K562 (cell line): ENCODE data around the gene NT5DC2. TPM values are rescaled to one million over a fixed set of nuclear protein-coding genes. Genes with fewer than 3 reads are reported as not detected.
A peak's percentile ranks its signal among the peaks of the same experiment; 100 is the strongest.

Source experiments
- MGA ChIP-seq: fragments of 450-650 bp; IDR thresholded peaks from 2 replicates; pipeline ENCODE4 v1.6.1; 2016; ENCODE audit warnings: mild to moderate bottlenecking, moderate library complexity
- PHF8 ChIP-seq: fragments of 200-600 bp; sonication (generic); IDR thresholded peaks from 2 replicates; pipeline ENCODE4 v1.6.1; 2012; ENCODE audit warnings: mixed run types, mild to moderate bottlenecking, inconsistent platforms, low read length, moderate library complexity, borderline replicate concordance
- POLR2G ChIP-seq: fragments of 200-400 bp; formaldehyde crosslinking; IDR thresholded peaks from 2 replicates; pipeline ENCODE4 v1.6.1; 2017; ENCODE audit warnings: low read depth, mild to moderate bottlenecking, antibody characterized with exemption, low read length, moderate library complexity
- PURB ChIP-seq: sonication (generic); formaldehyde crosslinking; IDR thresholded peaks from 2 replicates; pipeline ENCODE4 v1.9.0; 2021; ENCODE audit warnings: low read depth, mild to moderate bottlenecking, missing genetic modification reagents
- SIX5 ChIP-seq, 2 experiments: IDR thresholded peaks; 2 replicates each; pipeline ENCODE4 v1.6.1; 2011; ENCODE audit warnings: low read length in 2 of 2, borderline replicate concordance in 1 of 2, low read depth in 1 of 2, mild to moderate bottlenecking in 1 of 2, moderate library complexity in 1 of 2; ENCODE audit not compliant: insufficient read depth in 1 of 2
- TAL1 ChIP-seq: fragments of 450-650 bp; IDR thresholded peaks from 2 replicates; pipeline ENCODE4 v1.6.1; 2016; ENCODE audit warnings: mild to moderate bottlenecking
- ZMIZ1 ChIP-seq, 2 experiments: fragments of 150-350 bp in 1 of 2; IDR thresholded peaks; 2 replicates each; pipeline ENCODE4 v1.6.1; 2012 to 2016; ENCODE audit warnings: low read depth in 2 of 2, low read length in 2 of 2, mild to moderate bottlenecking in 1 of 2, moderate library complexity in 1 of 2
- ZNF507 ChIP-seq: conservative IDR thresholded peaks from 2 replicates; pipeline ENCODE4 v1.6.1; 2017; ENCODE audit warnings: missing genetic modification characterization, missing compliant biosample characterization
- ZNF639 ChIP-seq, 2 experiments: fragments of 200-800 bp in 1 of 2; sonication (Bioruptor generic) in 1 of 2; sonication (generic) in 1 of 2; formaldehyde crosslinking in 1 of 2; IDR thresholded peaks in 1 of 2; conservative IDR thresholded peaks in 1 of 2; 2 replicates each; pipeline versions ENCODE4 v1.5.0 to v1.6.1; 2016 to 2020; ENCODE audit warnings: missing compliant biosample characterization in 1 of 2, missing genetic modification characterization in 1 of 2, missing genetic modification reagents in 1 of 2
- polyA plus RNA-seq, 8 experiments: library from polyadenylated mRNA; depleted of rRNA in 4 of 8; stranded (reverse) in 5 of 8; unstranded in 3 of 8; fragments of >200 nt; fragmentation: Nextera tagmentation in 2 of 8; fragmentation: Illumina TruSeq in 1 of 8; extraction: Ambion mirVana in 2 of 8; extraction: Trizol in 1 of 8; gene quantifications; 2 replicates each; pipeline versions ENCODE4 v1.2.1 to v1.2.3, GENCODE V29; 2011 to 2014; ENCODE audit warnings: inconsistent platforms in 1 of 8, missing spikeins in 1 of 8
- total RNA-seq, 7 experiments: library from RNA; depleted of rRNA in 6 of 7; stranded (reverse); fragments of >200 nt in 6 of 7; fragmentation: Illumina TruSeq in 2 of 7; extraction: Trizol in 2 of 7; gene quantifications; 2 replicates each; pipeline versions ENCODE4 v1.2.1 to v1.2.3, GENCODE V29; 2011 to 2021; ENCODE audit warnings: low replicate concordance in 1 of 7

Gene NT5DC2
- total and polyA plus RNA-seq, 9 of the 15 experiments (the other 6 are each of a cell fraction or from before 2014, with no cell fraction given) = 25.6 to 168 (median 122) TPM

- TF ChIP-seq MGA (peak; percentile 73; the same call in 1 of the 2 replicates), PHF8 (peak; percentile 38; the same call in 1 of the 2 replicates), PURB (CRISPR knock-in tag) (no peak), ZNF507 (tag) (no peak), SIX5 (IDR thresholded peaks at IDR 0.05; ENCODE audit: borderline replicate concordance in 1 of 2, insufficient read depth in 1 of 2, low read depth in 1 of 2, low read length in 2 of 2) (no peak), ZNF639 (CRISPR knock-in tag; conservative IDR thresholded peaks at IDR 0.05 in 1 of 2, IDR thresholded peaks at IDR 0.05 in 1 of 2) (no peak), TAL1 (no peak), POLR2G (peak; percentile 52; the same call in 1 of the 2 replicates), ZMIZ1 (IDR thresholded peaks at IDR 0.05; ENCODE audit: low read depth in 2 of 2, low read length in 2 of 2) (no peak)
These were observed 14.8 kb downstream of the NT5DC2 start (continued) for GRCh38 chr3:52518723-52519444.
